GM12878 (cell line): ENCODE results near the gene KRT24. TPM values are rescaled to one million over a fixed set of nuclear protein-coding genes. Genes with fewer than 3 reads are reported as not detected.

Experiments used
- ATAC-seq: fragments of 200-7000 bp; cut with Tn5 transposase; 3 replicates; pipeline ENCODE4 v1.9.1; 2020; ENCODE audit warnings: mild to moderate bottlenecking, moderate library complexity
- BruUV-seq: library from RNA; stranded (reverse); fragments of 400-500 nt; replicated peaks from 2 replicates; lab custom pipeline; 2021; lab: Mats Ljungman, UMichigan
- CTCF ChIA-PET: fragments of 300-600 bp; sonication (Branson Sonifier 250); formaldehyde crosslinking; extraction: SDS; loops from one replicate; lab custom pipeline; 2021; ENCODE audit warnings: inconsistent platforms; lab: Yijun Ruan, JAX
- POLR2A ChIA-PET: fragments of 350-600 bp; formaldehyde crosslinking; extraction: SDS; loops from one replicate; lab custom pipeline; 2021; ENCODE audit warnings: inconsistent platforms; lab: Charles Lee
- RAD21 ChIA-PET: fragments of 300-600 bp; sonication (Branson Sonifier 250); formaldehyde crosslinking; loops from one replicate; lab custom pipeline; 2023; ENCODE audit warnings: antibody characterized with exemption; ENCODE audit not compliant: unreplicated experiment; lab: Charles Lee
- SMC1A ChIA-PET: fragments of 300-600 bp; sonication (Branson Sonifier 250); formaldehyde crosslinking; loops from one replicate; lab custom pipeline; 2023; ENCODE audit not compliant: unreplicated experiment, uncharacterized antibody; lab: Charles Lee
- DNase-seq: peaks from one replicate; pipeline ENCODE4 v3.0.0-alpha.2; 2011; ENCODE audit warnings: low read depth, low spot score
- FAIRE-seq: peaks from 3 replicates; lab custom pipeline; 2011; peaks lifted over from hg19 to GRCh38; lab: Jason Lieb, UNC
- H2AFZ ChIP-seq: 2 replicates; pipeline ENCODE4 v1.6.0; 2011; ENCODE audit warnings: low read depth, low read length, control low read depth; ENCODE audit not compliant: control insufficient read depth
- H3K27ac ChIP-seq: 2 replicates; pipeline ENCODE4 v1.5.1; 2011; ENCODE audit warnings: control low read depth; ENCODE audit not compliant: control insufficient read depth, insufficient read depth
- H3K27me3 ChIP-seq, 2 experiments: replicated peaks in 1 of 2; 2 replicates each; pipeline versions ENCODE4 v1.6.0 to v1.6.1; 2011; ENCODE audit warnings: low read length in 1 of 2; ENCODE audit not compliant: control insufficient read depth in 2 of 2, insufficient read depth in 2 of 2
- H3K36me3 ChIP-seq, 2 experiments: 2 replicates each; pipeline ENCODE4 v1.5.1; 2011; ENCODE audit warnings: low read length in 1 of 2; ENCODE audit not compliant: control insufficient read depth in 2 of 2, insufficient read depth in 2 of 2
- H3K4me1 ChIP-seq: 2 replicates; pipeline ENCODE4 v1.6.1; 2011; ENCODE audit warnings: mild to moderate bottlenecking, low read length, moderate library complexity, mixed read lengths; ENCODE audit not compliant: control insufficient read depth, insufficient read depth
- H3K4me2 ChIP-seq: 2 replicates; pipeline ENCODE4 v1.6.0; 2011; ENCODE audit warnings: control low read depth; ENCODE audit not compliant: control insufficient read depth, insufficient read depth
- H3K4me3 ChIP-seq: fragments of 200-600 bp; sonication (generic); 2 replicates; pipeline ENCODE4 v1.5.1; 2016
- H3K79me2 ChIP-seq: 2 replicates; pipeline ENCODE4 v1.6.0; 2011; ENCODE audit warnings: low read length; ENCODE audit not compliant: control insufficient read depth, insufficient read depth
- H3K9ac ChIP-seq: 2 replicates; pipeline ENCODE4 v1.8.0; 2011; ENCODE audit warnings: low read length, control low read depth, mixed read lengths; ENCODE audit not compliant: control insufficient read depth, insufficient read depth
- H3K9me3 ChIP-seq: replicated peaks from 3 replicates; pipeline ENCODE4 v1.5.1; 2011; ENCODE audit warnings: mild to moderate bottlenecking, low read length; ENCODE audit not compliant: control insufficient read depth, insufficient read depth
- H4K20me1 ChIP-seq: 2 replicates; pipeline ENCODE4 v1.6.0; 2011; ENCODE audit not compliant: control insufficient read depth, insufficient read depth
- ATF7 ChIP-seq: fragments of 450-650 bp; IDR thresholded peaks from 2 replicates; pipeline ENCODE4 v1.6.1; 2016; ENCODE audit warnings: low read depth, mild to moderate bottlenecking
- BHLHE40 ChIP-seq, 2 experiments: fragments of 450-650 bp in 1 of 2; IDR thresholded peaks; 2 replicates each; pipeline ENCODE4 v1.6.1; 2011 to 2017; ENCODE audit warnings: low read depth in 2 of 2, borderline replicate concordance in 1 of 2, improper control_type of control experiment in 1 of 2, low read length in 1 of 2, mild to moderate bottlenecking in 1 of 2
- DPF2 ChIP-seq: fragments of 450-650 bp; IDR thresholded peaks from 2 replicates; pipeline ENCODE4 v1.6.1; 2017; ENCODE audit warnings: mild to moderate bottlenecking
- E2F4 ChIP-seq: IDR thresholded peaks from 2 replicates; pipeline ENCODE4 v1.6.1; 2012; ENCODE audit warnings: low read depth, low read length, improper control_type of control experiment
- EP300 ChIP-seq, 2 experiments: fragments of 150-350 bp in 1 of 2; IDR thresholded peaks; 2 replicates each; pipeline ENCODE4 v1.6.1; 2011 to 2012; ENCODE audit warnings: low read depth in 2 of 2, low read length in 2 of 2, borderline replicate concordance in 1 of 2, improper control_type of control experiment in 1 of 2, inconsistent platforms in 1 of 2; ENCODE audit not compliant: control insufficient read depth in 1 of 2
- HSF1 ChIP-seq: fragments of 150-350 bp; IDR thresholded peaks from 2 replicates; pipeline ENCODE4 v1.6.1; 2014; ENCODE audit warnings: mild to moderate bottlenecking, low read depth, low read length
- IKZF2 ChIP-seq, 2 experiments: fragments of 450-650 bp; IDR thresholded peaks; 2 replicates each; pipeline ENCODE4 v1.6.1; 2017; ENCODE audit warnings: mild to moderate bottlenecking in 2 of 2, moderate library complexity in 2 of 2
- MLLT1 ChIP-seq: fragments of 450-650 bp; IDR thresholded peaks from 2 replicates; pipeline ENCODE4 v1.6.1; 2016; ENCODE audit warnings: mild to moderate bottlenecking
- MTA2 ChIP-seq: fragments of 450-650 bp; IDR thresholded peaks from 2 replicates; pipeline ENCODE4 v1.6.1; 2016; ENCODE audit warnings: low read depth, mild to moderate bottlenecking, moderate library complexity
- NBN ChIP-seq: fragments of 450-650 bp; IDR thresholded peaks from 2 replicates; pipeline ENCODE4 v1.6.1; 2016
- PKNOX1 ChIP-seq: fragments of 450-650 bp; IDR thresholded peaks from 2 replicates; pipeline ENCODE4 v1.6.1; 2016; ENCODE audit warnings: mild to moderate bottlenecking
- RB1 ChIP-seq: fragments of 450-650 bp; formaldehyde crosslinking; IDR thresholded peaks from 2 replicates; pipeline ENCODE4 v1.6.1; 2017; ENCODE audit warnings: mild to moderate bottlenecking, borderline replicate concordance
- SMARCA5 ChIP-seq: fragments of 450-650 bp; IDR thresholded peaks from 2 replicates; pipeline ENCODE4 v1.6.1; 2017; ENCODE audit warnings: mild to moderate bottlenecking
- SRF ChIP-seq, 2 experiments: IDR thresholded peaks; 2 replicates each; pipeline ENCODE4 v1.6.1; 2011; ENCODE audit warnings: low read depth in 2 of 2, low read length in 2 of 2, mild to moderate bottlenecking in 1 of 2, moderate library complexity in 1 of 2
- STAT1 ChIP-seq: fragments of 450-650 bp; conservative IDR thresholded peaks from 2 replicates; pipeline ENCODE4 v1.6.1; 2014; ENCODE audit warnings: antibody characterized with exemption, mild to moderate bottlenecking
- ZNF384 ChIP-seq: IDR thresholded peaks from 2 replicates; pipeline ENCODE4 v1.6.1; 2012; ENCODE audit warnings: low read depth, mild to moderate bottlenecking, low read length, improper control_type of control experiment, borderline replicate concordance
- WGBS: methylation state at CpG from one replicate; pipeline ENCODE4 v1.1.6; 2016; ENCODE audit warnings: low lambda C conversion rate; ENCODE audit not compliant: insufficient replicate concordance, insufficient coverage; ENCODE audit errors: missing lambda C conversion rate; 5-methylcytosine and 5-hydroxymethylcytosine counted together
- in situ Hi-C: fragments of 300-500 bp; cut with MboI; formaldehyde crosslinking; loops from 9 replicates; pipeline ENCODE4 v1.14.3; 2018; ENCODE audit warnings: mixed read lengths
- intact Hi-C: fragments of 100-400 bp; cut with micrococcal nuclease; formaldehyde crosslinking; loops from one replicate; pipeline ENCODE4 v1.14.2; 2022; ENCODE audit not compliant: unreplicated experiment
- polyA plus RNA-seq, 11 experiments: library from polyadenylated mRNA; depleted of rRNA in 4 of 11; unstranded in 6 of 11; stranded (reverse) in 5 of 11; fragments of >200 nt; fragmentation: Nextera tagmentation in 4 of 11; fragmentation: Illumina TruSeq in 1 of 11; extraction: Ambion mirVana in 4 of 11; extraction: Trizol in 1 of 11; gene quantifications; 1 replicate in 1 of 11; 2 replicates in 10 of 11; pipeline versions ENCODE4 v1.2.1 to v1.2.3, GENCODE V29; 2011 to 2016; ENCODE audit warnings: inconsistent platforms in 2 of 11, missing spikeins in 2 of 11, low read depth in 1 of 11
- total RNA-seq, 4 experiments: library from RNA; depleted of rRNA in 3 of 4; stranded (reverse); fragments of >200 nt in 3 of 4; fragmentation: Illumina TruSeq in 1 of 4; extraction: Trizol in 1 of 4; gene quantifications; 2 replicates each; pipeline versions ENCODE4 v1.2.1 to v1.2.3, GENCODE V29; 2013 to 2021

Gene KRT24
- total and polyA plus RNA-seq, 10 of the 15 experiments (the other 5 are each of a cell fraction or from before 2014, with no cell fraction given) = not detected

GRCh38 chr17:40678902-40679522, 24.5 kb downstream of the KRT24 start:
- no peaks in the 10 kb centered on the region for H3K36me3 ChIP-seq
- SMC1A ChIA-PET = interaction anchor here (0.8 to 9.3 kb wide), 18 partner anchors 10 to 79 kb away, joined by 3 to 58 read pairs (median 4); partner anchors contain the start of gene KRT24
- no TSS peak for BruUV-seq
- RAD21 ChIA-PET = interaction anchor here (0.7 to 3.1 kb wide), 10 partner anchors 13 to 999 kb away, joined by 3 to 15 read pairs (median 7); partner anchors contain the start of gene TOP2A
- no peak overlapping the region; the same call in 1 of the 2 replicates for H3K4me3 ChIP-seq
- H3K79me2 ChIP-seq = no peaks in the 10 kb centered on the region
- no peak for TF ChIP-seq MLLT1
- TF ChIP-seq NBN = 0 out of 2 replicates have a peak, but pooled peaks have one; percentile 29
- peak in 1 of 2 experiments; percentile 16; a peak in 1 of 4 replicates for TF ChIP-seq IKZF2 (IDR thresholded peaks at IDR 0.05)
- TF ChIP-seq SMARCA5 = peak; percentile 12; the same call in 1 of the 2 replicates
- TF ChIP-seq E2F4 = peak; percentile 66; the same call in 1 of the 2 replicates
- 0 out of 2 replicates have a peak, but pooled peaks have one; percentile 31 for TF ChIP-seq HSF1
- TF ChIP-seq ZNF384 = peak; percentile 60; the same call in 1 of the 2 replicates
- peak in 1 of 2 experiments; percentile 52; a peak in 1 of 4 replicates for TF ChIP-seq EP300 (IDR thresholded peaks at IDR 0.05; ENCODE audit: borderline replicate concordance in 1 of 2, control insufficient read depth in 1 of 2, low read depth in 2 of 2, low read length in 2 of 2)
- TF ChIP-seq DPF2 = peak; percentile 61; the same call in 1 of the 2 replicates
- peak; percentile 74 for TF ChIP-seq ATF7
- peak in 1 of 2 experiments; percentile 28; a peak in 1 of 4 replicates for TF ChIP-seq BHLHE40 (IDR thresholded peaks at IDR 0.05; ENCODE audit: borderline replicate concordance in 1 of 2, low read depth in 2 of 2, low read length in 1 of 2)
- peak; percentile 49 for TF ChIP-seq PKNOX1
- no peak for TF ChIP-seq SRF (IDR thresholded peaks at IDR 0.05; ENCODE audit: low read depth in 2 of 2, low read length in 2 of 2)
- TF ChIP-seq RB1 = peak; percentile 57; the same call in 1 of the 2 replicates
- no peak for TF ChIP-seq STAT1
- TF ChIP-seq MTA2 = peak; percentile 90
- ATAC-seq (peak; percentile 84), FAIRE-seq (peak; percentile 72), DNase-seq (no peak)
- H2AFZ ChIP-seq = no peak overlapping the region
- POLR2A ChIA-PET = interaction anchor here (1.0 to 1.7 kb wide), 4 partner anchors 47 to 64 kb away, joined by 3 read pairs; no protein-coding TSS in a partner anchor
- no peaks in the 10 kb centered on the region for H4K20me1 ChIP-seq
- H3K27me3 ChIP-seq = peaks cover 0 to 8% of the 10 kb centered on the region in 2 experiments; a peak in 1 of 4 replicates
- no peak overlapping the region for H3K9ac ChIP-seq
- WGBS = 21% methylated on average over 4 of the region's 4 CpGs
- CTCF ChIA-PET = interaction anchor here (0.7 to 4.1 kb wide), 6 partner anchors 15 to 64 kb away, joined by 3 to 18 read pairs (median 6); no protein-coding TSS in a partner anchor
- intact Hi-C loops = loop anchor here (5.0 kb wide), 1 partner anchor 98 kb away; no protein-coding TSS in a partner anchor
- no peaks in the 10 kb centered on the region for H3K9me3 ChIP-seq
- H3K4me2 ChIP-seq = no peak overlapping the region
- no peaks in the 10 kb centered on the region for H3K4me1 ChIP-seq
- H3K27ac ChIP-seq = no peak overlapping the region
- in situ Hi-C loops = no loop called here
